DND-41 (cell line): ENCODE measurements around the gene GPR137.

Experiments
- CTCF ChIP-seq: IDR thresholded peaks from 2 replicates; pipeline ENCODE4 v1.5.1; 2012; ENCODE audit warnings: borderline replicate concordance, low read length, moderate library complexity, mild to moderate bottlenecking; ENCODE audit not compliant: poor library complexity, severe bottlenecking; ENCODE audit errors: extremely low read depth
- EZH2 ChIP-seq: IDR thresholded peaks from 3 replicates; pipeline ENCODE4 v1.6.1; 2012; ENCODE audit warnings: borderline replicate concordance, low read depth, mild to moderate bottlenecking, moderate library complexity, low read length, inconsistent platforms; ENCODE audit not compliant: severe bottlenecking

GRCh38 chr11:64324692-64325469, 39.2 kb downstream of the GPR137 start:
- TF ChIP-seq CTCF (no peak), EZH2 (no peak)
